KMS-11 (cell line): ENCODE measurements around the gene MAP3K21.

Experiments
- H2AFZ ChIP-seq: fragments of 200-600 bp; sonication (generic); 2 replicates; pipeline ENCODE4 v1.6.1; 2016; ENCODE audit warnings: antibody characterized with exemption, mixed run types, low read depth
- H3K27ac ChIP-seq: fragments of 200-600 bp; sonication (generic); 2 replicates; pipeline ENCODE4 v1.6.1; 2016; ENCODE audit warnings: mild to moderate bottlenecking, mixed run types
- H3K27me3 ChIP-seq: fragments of 200-600 bp; sonication (generic); 2 replicates; pipeline ENCODE4 v1.6.1; 2017; ENCODE audit warnings: mild to moderate bottlenecking, low read depth, mixed run types, moderate library complexity; ENCODE audit not compliant: insufficient read depth
- H3K36me3 ChIP-seq: fragments of 200-600 bp; sonication (generic); 2 replicates; pipeline ENCODE4 v1.6.1; 2017; ENCODE audit warnings: mild to moderate bottlenecking, mixed run types; ENCODE audit not compliant: insufficient read depth
- H3K4me1 ChIP-seq: fragments of 200-600 bp; sonication (generic); 2 replicates; pipeline ENCODE4 v1.6.1; 2016; ENCODE audit warnings: mild to moderate bottlenecking, low read depth, mixed run types; ENCODE audit not compliant: poor library complexity, severe bottlenecking
- H3K4me2 ChIP-seq: fragments of 200-600 bp; sonication (generic); 2 replicates; pipeline ENCODE4 v1.7.0; 2016; ENCODE audit warnings: mild to moderate bottlenecking, mixed run types
- H3K4me3 ChIP-seq: fragments of 200-600 bp; sonication (generic); IDR thresholded peaks from 2 replicates; pipeline ENCODE4 v1.6.1; 2017; ENCODE audit warnings: low read depth, low read length, mixed read lengths; ENCODE audit not compliant: insufficient read depth
- H3K79me2 ChIP-seq: fragments of 200-600 bp; sonication (generic); 2 replicates; pipeline ENCODE4 v1.6.1; 2016; ENCODE audit warnings: low read depth, mixed run types; ENCODE audit not compliant: insufficient read depth
- H3K9ac ChIP-seq: fragments of 200-600 bp; sonication (generic); 2 replicates; pipeline ENCODE4 v1.6.1; 2016; ENCODE audit warnings: mild to moderate bottlenecking, mixed run types
- H4K20me1 ChIP-seq: fragments of 200-600 bp; sonication (generic); 2 replicates; pipeline ENCODE4 v1.6.1; 2016; ENCODE audit warnings: mild to moderate bottlenecking, mixed run types; ENCODE audit not compliant: insufficient read depth
- TF ChIP-seq, protein P1 (sequence below): fragments of 200-600 bp; sonication (generic); conservative IDR thresholded peaks from 2 replicates; pipeline ENCODE4 v1.6.1; 2017; ENCODE audit warnings: low read depth, mild to moderate bottlenecking, antibody characterized with exemption, low read length, moderate library complexity, mixed read lengths

The MAP3K21 gene

DNA sequence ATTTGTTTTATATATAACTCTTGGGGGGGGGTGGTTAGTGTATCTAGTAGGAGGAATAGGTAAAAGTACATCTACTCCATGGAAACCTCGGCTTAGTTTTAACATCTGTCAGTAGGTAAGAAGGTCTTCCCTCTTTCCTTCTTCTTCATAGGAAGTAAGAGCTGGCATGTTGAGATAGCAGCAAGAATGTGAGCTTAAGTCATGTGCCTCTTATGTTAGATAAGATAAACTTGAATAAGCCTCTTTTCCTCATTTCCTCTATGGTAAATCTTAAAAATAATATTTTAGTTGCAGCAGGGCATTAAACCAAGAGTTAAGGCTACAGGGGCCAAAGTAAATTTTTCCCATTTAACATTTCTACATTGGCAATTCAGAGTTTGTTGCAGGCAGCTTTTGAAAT lies 100.4 kb downstream of the MAP3K21 start:
- Histone ChIP-seq H2AFZ (no peak overlapping the region), H3K36me3 (no peaks in the 10 kb centered on the region), H3K4me2 (no peak overlapping the region), H3K27ac (no peak overlapping the region), H4K20me1 (no peaks in the 10 kb centered on the region), H3K4me3 (no peak overlapping the region), H3K27me3 (no peaks in the 10 kb centered on the region), H3K9ac (no peak overlapping the region), H3K4me1 (no peaks in the 10 kb centered on the region), H3K79me2 (no peaks in the 10 kb centered on the region)
- TF ChIP-seq, protein P1, sequence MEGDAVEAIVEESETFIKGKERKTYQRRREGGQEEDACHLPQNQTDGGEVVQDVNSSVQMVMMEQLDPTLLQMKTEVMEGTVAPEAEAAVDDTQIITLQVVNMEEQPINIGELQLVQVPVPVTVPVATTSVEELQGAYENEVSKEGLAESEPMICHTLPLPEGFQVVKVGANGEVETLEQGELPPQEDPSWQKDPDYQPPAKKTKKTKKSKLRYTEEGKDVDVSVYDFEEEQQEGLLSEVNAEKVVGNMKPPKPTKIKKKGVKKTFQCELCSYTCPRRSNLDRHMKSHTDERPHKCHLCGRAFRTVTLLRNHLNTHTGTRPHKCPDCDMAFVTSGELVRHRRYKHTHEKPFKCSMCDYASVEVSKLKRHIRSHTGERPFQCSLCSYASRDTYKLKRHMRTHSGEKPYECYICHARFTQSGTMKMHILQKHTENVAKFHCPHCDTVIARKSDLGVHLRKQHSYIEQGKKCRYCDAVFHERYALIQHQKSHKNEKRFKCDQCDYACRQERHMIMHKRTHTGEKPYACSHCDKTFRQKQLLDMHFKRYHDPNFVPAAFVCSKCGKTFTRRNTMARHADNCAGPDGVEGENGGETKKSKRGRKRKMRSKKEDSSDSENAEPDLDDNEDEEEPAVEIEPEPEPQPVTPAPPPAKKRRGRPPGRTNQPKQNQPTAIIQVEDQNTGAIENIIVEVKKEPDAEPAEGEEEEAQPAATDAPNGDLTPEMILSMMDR, result no peak

DNA sequence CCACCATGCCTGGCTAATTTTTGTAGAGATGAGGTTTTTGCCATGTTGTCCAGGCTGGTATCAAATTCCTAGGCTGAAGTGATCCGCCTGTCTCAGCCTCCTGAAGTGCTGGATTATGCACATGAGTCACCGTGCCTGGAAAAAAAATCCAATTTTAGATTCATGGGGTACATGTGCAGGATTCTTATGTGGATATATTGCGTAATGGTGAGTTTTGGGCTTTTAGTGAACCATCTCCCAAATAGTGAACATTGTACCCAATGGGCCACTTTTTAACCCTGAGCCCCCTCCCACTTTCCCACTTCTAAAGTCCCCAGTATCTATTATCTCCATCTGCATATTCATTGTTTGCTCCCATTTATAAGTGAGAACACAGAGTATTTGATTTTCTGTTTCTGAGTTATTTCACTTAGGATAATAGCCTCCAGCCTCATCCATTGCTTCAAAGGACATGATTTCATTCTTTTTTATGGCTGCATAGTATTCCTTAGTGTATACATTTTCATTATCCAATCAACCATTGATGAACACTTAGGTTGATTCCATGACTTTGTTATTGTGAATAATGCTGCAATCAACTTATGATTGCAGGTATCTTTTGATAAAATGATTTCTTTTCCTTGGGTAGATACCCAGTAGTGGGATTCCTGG lies 104.4 kb downstream of the MAP3K21 start:
- Histone ChIP-seq H3K79me2 (no peaks in the 10 kb centered on the region), H3K9ac (no peak overlapping the region), H3K4me3 (no peak overlapping the region), H3K4me1 (no peaks in the 10 kb centered on the region), H3K4me2 (no peak overlapping the region), H4K20me1 (no peaks in the 10 kb centered on the region), H3K27me3 (no peaks in the 10 kb centered on the region), H3K36me3 (no peaks in the 10 kb centered on the region), H3K27ac (no peak overlapping the region), H2AFZ (no peak overlapping the region)
- TF ChIP-seq, protein P1, result no peak

DNA sequence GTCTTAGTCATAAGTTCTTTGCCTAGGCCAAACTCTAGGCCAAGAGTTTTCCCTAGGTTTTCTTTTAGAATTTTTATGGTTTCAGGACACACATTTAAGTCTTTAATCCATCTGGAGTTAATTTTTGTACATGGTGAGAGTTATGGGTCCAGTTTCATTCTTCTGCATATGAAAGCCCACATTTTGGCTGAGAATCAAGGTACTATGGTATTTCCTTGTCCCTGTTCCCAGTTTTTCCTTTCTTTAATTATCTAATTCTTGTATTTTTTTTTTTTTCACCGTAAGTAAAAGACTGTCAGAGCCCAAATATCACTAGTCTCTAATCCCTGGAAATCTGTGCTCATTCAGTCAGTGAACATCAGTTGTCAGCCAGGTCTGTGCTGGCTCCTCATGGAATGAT lies 105.4 kb downstream of the MAP3K21 start:
- Histone ChIP-seq H3K27me3 (no peaks in the 10 kb centered on the region), H2AFZ (no peak overlapping the region), H3K27ac (no peak overlapping the region), H3K4me2 (no peak overlapping the region), H4K20me1 (no peaks in the 10 kb centered on the region), H3K4me3 (no peak overlapping the region), H3K9ac (no peak overlapping the region), H3K4me1 (no peaks in the 10 kb centered on the region), H3K36me3 (no peaks in the 10 kb centered on the region), H3K79me2 (no peaks in the 10 kb centered on the region)
- TF ChIP-seq, protein P1, result no peak

DNA sequence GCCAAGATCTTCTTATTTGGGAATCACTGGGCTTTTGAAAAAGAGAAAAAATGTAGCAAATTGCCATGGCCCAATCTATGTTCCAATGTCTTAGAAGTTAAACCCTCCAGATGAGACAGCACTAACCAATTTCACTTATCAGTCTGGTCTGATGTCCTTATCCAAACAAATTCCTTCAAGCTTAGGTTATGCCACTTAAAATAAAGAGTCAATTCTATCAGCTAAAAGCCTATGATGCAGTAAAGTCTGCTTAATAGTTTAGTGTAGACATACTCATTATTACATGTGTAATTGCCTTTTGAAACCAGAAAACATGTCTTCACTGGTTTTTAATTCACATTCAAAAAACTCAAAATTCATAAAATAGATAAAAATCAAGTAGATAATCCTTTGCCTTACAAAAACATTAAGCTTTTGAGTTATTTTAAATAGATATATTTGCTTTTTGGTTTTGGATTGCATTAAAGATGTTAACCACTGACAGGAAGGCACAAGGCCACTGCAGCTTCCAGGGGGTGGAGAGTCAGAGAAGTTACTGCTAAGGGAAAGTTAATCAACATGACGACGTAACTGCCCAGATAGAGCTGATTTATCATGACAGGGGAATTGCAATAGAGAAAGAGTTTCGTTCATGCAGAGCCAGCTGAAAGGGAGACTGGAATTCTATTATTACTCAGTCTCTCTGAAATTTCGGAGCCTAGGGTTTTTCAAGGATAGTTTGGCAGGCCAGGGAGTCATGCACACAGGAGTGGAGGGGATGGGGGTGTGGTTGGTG lies 106.1 kb downstream of the MAP3K21 start:
- Histone ChIP-seq H3K27me3 (no peaks in the 10 kb centered on the region), H3K4me2 (no peak overlapping the region), H3K79me2 (no peaks in the 10 kb centered on the region), H3K9ac (no peak overlapping the region), H4K20me1 (no peaks in the 10 kb centered on the region), H3K27ac (no peak overlapping the region), H2AFZ (no peak overlapping the region), H3K4me1 (no peaks in the 10 kb centered on the region), H3K4me3 (no peak overlapping the region), H3K36me3 (no peaks in the 10 kb centered on the region)
- TF ChIP-seq, protein P1, result no peak
